GM19467 (cell line): ENCODE measurements around the gene TMEM141.
A peak's percentile ranks its signal among the peaks of the same experiment; 100 is the strongest.

ENCODE experiments used
- ATAC-seq: cut with Tn5 transposase; IDR thresholded peaks from one replicate; pipeline ENCODE4 v1.9.1; 2021; ENCODE audit warnings: mild to moderate bottlenecking, moderate library complexity; ENCODE audit not compliant: unreplicated experiment

The TMEM141 gene

DNA sequence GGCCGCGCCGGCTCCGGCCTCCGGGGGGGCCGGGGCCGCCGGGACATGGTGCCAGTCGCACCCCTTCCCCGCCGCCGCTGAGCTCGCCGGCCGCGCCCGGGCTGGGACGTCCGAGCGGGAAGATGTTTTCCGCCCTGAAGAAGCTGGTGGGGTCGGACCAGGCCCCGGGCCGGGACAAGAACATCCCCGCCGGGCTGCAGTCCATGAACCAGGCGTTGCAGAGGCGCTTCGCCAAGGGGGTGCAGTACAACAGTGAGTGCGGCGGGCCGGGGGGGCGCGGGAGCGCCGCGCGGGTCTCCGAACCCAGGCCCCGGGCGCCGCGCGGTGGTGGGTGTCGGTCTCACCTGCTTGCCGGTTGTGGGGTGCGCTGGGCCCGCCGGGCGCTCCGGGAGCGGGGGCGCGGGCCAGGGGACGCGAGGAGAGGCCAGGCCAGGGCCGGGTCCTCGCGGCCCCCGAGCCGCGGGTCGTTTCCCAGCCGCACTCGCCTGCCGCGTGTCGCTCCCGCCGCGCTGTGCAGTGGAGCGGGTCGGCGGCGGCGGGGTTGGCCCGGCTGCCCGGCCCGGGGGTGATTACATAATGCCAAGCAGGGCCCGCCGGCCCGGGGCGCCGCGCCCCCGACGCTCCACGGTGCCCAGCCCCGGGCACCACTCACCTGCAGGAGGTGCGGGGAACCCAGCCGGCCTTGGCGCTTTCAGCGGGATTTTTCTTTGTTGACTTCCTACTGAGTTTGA lies 17.1 kb downstream of the TMEM141 start:
- ATAC-seq: peak; percentile 35

DNA sequence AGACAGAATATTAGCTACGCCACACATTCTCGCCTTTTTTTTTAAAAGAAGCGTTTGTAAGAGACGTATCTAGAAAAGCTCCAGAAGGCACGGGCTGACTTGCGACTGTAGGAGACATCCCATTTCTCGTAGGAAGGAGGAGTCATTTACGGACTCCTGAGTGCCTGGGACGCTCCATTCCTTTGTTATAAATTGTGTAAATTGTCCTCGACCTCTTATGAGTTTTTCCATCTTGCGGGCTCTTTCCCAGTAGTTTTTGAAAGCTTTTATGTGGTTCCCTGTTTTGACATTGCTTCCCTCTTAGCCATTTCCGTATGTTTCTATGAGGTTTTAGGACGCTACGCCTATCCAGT lies 17.6 kb downstream of the TMEM141 start:
- no peak for ATAC-seq

DNA sequence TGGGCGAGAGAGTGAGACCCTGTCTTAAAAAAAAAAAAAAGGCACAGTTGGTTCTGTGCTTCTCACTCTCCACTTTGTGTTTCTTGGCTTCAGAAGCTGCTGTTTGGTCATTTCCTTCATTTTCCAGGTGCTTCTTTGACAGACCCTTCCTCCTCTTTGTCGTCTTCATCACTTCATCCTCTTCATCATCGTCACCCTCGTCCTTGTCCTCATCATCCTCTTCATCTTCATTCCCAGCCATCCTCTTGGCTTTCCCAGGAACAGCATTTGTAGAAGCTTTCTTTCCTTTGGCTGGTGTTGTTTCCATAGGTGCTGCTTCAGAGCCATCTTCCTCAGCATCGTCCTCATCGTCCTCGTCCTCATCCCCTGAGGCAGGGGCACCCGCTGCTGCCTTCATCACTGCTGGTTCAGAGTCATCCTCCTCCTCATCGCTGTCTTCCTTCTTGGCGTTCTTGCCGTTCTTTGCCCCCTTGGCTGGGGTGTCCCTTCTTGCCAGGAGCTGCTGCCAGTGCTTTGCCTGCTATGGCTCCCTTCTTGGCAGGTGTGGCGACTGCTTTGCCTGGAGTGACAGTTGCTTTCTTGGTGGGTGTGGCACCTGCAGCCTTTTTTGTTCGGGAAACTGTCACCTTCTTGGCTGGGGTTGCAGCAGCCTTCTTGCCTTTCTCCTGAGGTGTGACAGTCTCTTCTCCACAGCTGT lies 23.7 kb downstream of the TMEM141 start:
- ATAC-seq: no peak

DNA sequence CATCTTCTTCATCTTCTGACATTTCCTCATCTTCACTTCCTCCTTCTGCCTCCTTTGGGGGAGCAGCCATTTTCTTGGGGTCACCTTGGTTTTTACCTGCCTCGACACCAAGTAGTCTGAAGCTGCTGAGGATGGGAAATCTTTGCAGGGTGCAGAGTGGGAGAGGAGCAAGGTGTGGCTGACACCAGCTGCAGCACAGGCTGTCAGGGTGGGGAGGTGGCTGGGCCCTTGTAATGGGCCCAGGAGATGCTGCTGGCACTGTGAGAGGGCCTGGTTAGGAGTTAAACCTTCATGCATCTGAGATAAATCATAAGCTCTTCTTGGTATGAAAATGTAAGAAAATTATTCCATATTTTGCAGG lies 24.3 kb downstream of the TMEM141 start:
- no peak for ATAC-seq

DNA sequence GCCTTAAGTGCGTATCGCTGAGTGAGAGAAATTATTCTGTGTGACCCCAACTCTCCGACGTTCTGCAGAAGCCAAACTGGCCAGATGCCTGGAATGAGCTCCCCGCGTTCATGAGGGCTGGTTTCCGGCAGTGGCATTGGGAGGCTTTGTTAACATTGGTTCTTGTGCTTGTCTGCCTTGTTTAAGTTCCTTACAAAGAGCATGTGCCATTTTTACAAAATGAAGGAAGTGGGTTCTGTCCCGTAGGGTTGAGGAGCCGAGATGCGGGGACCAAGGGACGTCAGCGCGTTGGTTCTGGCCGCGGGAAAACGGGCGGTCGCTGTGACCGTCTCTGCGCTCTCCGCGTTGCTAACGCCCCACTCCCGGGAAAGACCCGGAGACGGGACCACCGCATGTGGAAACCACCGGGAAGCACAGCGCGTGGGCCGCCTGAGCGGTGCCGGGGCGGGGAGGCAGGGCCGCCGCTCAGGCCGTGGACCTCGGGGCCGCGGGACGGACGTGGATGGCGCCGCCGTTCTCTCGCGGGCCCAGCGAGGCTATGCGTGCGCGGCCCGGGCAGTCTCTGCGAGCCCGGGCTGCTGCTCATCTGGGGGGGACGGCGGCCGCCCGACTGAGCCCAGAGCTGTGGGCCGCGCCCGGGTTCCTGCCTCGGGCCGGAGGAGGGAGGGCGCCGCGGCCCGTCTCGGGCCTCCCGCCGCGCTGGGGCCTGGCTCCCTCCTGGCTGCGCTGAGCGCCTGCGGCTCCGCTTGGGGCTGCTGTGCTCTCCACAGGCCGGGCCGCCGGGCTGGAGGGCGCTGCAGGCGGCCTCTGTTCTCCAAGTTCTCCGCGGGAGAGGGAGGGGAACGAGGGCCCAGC lies 30.1 kb downstream of the TMEM141 start:
- no peak for ATAC-seq

DNA sequence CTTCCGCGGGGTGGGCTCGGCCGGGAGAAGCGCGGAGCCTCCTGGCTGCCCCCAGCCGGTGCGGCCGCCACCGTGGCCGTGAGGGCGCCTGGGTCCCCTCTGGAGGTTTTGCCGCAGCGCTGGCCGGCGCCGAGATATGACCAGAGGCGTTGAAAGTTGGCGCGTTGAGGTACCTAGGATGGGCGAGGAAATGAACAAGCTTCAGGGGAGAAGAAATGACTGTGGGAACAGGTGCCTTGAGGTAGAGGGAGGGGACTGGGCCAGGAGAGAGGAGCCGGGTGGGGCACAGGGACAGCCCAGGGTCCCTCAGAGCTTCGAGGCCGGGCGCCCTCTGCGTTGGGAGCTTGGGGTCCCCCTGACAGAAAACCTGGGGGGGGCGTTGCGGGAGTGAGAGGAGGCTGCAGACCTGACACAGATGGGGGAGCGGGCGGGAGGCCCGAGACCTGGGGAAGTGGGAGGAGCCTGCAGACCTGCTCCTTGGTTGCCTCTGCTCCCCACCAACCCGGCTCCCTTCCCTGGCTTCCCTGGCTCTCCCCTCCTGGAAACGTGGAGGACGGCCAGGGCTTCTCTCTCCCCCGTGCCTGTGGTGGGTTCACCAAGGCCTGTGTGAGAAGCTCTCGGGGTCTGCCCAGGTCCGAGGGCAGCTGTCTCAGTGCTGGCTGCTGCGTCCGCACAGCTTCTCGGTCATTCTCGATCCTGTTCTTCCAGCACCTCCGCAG lies 30.8 kb downstream of the TMEM141 start:
- ATAC-seq: no peak

DNA sequence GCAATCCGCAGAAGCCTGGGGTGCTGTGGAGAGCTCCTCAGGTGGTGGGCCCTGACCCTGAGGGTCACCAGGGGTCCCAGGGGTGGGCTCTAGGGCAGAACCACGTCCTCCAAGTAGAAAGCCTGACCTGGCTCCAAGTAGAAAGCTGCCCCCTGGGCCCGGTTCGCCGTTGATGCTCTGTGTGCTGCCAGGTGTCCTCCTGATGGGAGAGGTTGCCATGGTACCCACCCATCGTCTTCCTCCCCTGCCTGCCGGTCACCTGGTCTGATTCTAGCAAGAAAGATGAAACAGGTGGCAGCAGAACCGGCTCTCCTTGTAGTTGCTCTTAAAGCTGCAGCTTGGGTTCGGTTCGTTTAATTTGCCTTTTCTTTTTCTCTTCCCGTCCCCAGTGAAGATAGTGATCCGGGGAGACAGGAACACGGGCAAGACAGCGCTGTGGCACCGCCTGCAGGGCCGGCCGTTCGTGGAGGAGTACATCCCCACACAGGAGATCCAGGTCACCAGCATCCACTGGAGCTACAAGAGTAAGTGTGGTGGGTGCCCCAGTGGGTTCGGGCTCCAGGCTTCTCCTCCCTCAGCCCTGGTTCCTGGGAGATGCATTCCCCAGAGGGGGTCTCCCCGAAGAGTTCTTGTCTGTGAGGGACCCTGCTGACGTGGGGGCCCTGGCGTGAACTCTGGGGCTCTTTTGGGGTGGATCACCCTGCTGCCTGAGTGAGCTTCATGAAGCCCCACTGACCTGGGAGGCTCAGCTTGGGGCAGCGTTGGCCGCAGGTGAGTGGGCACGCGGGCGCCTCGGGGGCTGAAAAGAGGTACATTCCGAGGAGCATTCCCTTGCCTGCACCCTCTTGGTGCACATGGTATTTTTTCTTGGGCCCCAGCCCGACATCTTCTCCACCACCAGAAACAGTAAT lies 32.2 kb downstream of the TMEM141 start:
- ATAC-seq: no peak

DNA sequence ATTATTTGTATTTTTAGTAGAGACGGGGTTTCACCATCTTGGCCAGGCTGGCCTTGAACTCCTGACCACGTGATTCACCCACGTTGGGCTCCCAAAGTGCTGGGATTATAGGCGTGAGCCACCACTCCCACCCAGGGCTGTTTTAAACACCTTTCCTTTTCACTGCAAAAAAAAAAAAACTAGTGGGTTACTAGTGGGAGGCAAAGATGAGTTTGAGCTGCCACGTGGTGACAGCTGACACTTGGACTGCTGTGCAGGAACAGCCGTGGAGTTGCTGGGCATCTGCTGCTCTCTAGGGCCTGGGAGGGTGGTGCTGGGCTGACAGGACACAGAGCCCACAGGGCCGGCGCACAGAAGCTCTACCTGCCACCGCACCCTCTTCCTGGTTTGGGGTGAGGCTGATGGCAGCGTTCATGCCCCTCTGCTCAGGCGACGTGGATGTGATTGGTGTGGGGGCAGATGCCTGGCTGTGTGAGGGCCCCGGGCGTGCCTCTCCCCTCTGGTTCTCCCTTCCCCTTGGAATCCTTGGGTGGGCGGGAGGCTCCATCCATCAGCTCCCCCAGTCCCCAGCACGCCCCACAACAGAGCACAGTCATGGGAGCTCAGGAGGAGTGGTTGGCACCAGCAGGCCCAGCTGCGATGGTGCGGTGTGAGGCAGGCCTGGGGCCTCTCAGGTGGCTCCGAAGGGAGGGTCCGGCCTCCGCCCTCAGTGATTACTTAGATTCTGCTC lies 33.5 kb downstream of the TMEM141 start:
- no peak for ATAC-seq

DNA sequence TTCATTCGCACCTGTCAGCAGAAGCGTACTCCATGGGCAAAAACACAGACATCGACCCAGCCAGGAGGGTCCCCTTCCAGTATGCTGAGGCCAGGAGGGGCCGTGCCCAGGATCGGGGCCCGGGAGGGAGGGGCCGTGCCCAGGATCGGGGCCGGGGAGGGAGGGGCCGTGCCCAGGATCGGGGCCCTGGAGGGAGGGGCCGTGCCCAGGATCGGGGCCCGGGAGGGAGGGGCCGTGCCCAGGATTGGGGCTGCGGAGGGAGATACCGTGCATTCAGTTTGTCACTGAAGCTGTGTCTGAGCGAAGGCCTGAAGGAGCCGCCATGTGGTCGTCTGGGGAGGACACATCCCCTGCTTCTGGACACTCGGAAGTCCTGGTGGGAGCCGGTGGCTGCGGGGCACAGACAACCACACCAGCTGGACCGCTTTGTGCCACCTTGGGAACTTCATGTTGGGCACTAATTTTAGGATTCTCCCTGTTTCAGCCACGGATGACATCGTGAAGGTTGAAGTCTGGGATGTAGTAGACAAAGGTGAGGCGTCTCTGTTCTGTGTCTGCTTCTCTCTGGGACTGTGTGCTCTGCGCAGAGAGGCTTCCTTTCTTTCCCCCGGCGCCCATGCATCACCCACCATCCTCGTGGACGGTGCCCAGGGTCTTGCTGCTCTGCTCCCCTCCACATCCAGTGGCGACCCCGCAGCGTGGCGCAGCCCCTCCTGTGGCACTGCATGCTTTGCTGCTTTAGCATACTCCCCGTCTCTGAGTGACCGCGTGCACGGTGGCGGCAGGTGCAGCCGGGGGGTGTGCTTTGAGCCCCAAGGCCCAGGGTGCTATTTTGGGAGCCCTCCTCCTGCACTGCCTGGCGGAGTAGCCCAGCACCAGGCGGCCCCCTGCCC lies 34.4 kb downstream of the TMEM141 start:
- ATAC-seq: no peak

DNA sequence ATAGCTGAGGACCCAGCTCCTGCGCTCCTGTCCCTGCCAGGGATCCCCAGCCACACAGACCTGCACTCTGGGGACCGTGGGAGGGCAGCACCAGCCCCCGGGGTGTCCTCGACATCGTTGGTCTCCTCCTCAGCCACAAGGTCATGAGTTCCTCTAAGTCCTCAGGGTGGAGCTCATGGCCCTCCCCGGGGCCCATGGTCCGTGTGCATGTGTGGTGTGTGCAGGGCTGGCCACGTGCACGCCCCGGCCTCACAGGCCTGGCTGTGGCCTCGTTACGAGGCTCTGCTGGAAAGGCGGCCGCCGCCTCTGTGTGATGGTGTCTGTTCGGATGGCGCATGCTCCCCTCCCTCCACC lies 35.0 kb downstream of the TMEM141 start:
- no peak for ATAC-seq

DNA sequence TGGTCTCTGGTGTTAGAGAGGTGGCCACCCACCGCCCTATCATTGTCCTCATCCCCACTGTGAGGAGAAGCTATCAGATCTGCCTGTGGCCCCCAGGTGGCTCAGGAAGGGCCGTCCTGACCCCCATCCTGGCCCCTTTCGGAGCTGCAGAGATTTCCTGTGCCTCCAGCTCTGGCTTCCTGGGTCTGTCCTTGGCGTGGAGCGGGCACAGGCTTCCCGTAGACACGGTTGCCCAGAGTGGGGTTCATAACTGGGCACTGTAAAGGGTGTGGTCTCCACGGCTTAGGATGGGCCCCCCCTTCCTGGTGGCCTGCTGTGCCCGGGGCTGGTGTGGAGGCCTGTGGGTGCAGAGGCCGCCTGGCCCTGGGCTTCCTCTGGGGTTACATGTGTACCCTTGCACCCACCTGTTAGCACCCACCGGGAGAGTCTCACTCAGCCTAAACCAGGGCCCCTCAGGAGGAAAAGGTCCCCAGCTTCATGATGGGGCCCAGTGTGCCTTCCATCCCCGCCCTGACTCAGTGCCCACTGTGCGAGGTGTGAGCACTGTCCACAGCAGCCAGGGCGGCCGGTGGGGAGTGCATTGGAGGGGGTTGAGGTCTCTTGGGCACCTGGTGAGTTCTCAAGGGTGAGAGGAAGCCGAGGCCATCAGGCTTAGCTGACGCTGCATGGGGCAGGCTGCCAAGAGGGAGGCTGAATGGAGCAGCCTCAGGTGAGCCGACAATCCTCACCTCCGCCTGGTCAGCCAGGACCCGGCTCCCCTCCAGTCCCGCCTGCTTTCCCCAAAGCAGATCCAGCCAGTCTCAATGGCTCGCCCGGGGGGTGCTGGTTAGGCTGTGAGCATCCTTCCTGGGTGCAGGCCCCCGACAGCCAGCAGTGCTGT lies 35.8 kb downstream of the TMEM141 start:
- ATAC-seq: no peak

DNA sequence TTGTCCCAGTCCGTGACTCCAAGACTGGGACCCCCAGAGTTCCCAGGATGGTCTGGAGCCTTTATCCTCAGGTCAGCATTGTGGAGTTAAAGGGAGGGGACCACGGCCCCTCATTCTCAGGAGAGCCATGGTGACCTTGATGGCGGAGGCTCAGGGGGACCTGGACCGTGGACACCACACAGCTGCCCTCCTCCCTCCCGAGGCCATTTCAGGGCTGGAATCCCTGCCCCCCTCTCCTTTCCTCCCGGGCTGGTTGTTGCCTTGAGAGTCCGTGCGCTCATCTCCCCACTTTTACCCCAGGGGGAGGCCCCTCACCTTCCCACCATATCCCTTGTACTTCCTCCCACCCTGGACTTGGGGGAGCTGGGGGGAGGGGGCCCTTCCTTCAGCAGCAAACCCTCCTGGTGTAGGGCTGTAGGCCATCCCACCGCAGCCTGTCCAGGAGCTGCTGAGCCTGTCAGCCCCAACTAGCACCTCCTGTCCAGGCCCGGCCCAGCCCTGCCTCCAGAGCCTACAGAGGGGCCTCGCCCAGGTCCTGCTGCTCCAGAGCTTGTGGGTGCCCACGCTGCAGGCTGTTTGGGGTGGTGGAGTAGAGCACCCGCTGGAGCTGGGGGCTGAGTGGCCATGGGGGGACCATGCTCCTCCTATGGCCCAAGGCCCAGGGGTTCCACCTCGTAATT lies 36.8 kb downstream of the TMEM141 start:
- ATAC-seq: no peak

DNA sequence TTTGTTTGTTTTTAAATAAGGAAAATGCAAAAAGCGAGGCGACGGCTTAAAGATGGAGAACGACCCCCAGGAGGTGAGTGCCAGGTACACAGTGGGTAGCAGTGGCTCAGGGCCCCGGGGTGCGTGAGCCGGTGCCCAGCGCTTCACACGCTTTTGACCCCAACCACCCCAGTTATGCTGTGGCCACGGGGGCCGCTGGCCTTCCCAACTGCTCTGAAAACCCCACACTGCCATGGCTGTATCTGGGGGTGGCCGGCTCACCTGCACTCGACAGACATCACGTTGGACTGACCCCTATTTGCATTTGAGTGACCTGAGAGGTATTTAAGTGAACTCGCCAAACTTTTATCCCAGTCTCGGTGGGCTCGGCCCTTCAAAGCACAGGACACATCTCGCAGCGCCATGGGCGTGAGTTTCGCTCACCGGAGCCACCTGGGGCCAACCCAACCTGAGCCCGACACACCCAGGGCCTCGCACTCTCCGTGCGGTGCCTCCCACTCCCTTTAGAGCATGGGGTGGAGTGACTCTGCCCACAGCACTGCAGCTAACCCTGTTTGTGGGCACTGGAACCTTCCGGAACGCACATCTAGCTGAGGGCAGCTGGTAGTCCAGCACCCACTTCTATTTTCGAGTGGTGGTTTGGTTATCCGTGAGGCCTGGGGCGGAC lies 37.5 kb downstream of the TMEM141 start:
- ATAC-seq: no peak

DNA sequence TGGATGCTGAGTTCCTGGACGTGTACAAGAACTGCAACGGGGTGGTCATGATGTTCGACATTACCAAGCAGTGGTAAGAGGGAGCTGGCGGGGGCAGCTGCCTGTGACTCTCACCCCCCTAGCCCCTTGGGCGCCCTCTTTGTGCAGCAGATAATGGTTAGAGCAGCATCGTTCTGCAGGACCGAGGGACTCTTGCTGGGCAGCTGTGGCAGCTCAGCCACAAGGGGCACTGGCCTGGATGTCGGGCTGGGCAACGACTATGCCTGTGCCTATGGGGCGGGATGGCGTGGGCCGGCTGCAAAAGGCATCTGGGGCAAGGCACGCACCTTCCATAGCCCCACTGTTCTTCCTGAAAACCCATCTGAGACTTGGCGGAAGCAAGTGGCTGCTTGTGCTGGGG lies 38.3 kb downstream of the TMEM141 start:
- no peak for ATAC-seq

DNA sequence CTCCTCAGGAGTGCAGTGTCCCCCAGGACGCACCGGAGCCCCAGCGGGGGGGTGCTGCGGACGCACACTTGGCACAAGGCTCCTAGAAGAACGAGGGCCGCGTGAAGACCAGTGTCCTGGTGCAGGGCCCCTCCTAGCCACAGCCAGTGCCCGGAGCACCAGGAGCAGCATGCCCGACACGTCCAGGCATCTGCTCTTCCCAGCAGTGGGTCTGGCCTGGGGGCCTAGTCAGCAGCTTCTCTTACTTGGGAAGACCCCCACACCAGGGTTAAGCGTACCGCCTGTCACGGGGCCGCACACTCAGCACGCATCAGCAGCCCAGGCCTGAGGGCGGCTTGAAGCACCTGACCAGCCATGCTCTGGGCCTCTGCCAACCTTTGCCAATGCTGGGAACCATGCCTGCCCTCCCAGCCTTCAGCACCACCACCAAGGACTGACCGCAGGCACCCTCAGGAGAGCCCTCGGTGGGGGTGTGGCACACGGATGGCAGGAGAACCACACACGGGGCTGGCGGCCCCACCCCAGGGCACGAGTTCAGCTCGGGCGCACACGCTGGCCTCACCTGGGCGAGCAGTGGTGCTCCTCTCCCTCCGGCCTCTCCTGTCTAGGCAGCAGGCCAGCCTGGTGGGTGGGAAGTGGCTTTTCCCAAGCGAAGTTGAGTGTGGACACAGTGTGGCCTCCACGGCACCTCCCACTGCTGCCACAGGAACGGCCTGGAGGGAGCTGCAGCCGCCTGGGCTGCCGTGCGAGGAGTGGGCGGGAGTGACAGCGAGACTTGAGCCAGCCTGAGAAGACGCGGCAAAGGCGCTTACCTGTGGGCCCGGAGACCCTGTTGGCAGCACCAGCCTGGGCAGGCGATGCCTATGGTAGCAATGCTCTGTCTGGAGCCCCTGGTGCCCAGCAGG lies 39.1 kb downstream of the TMEM141 start:
- no peak for ATAC-seq
